Activated T-cell treated with anti-CD3 and anti-CD28 coated beads, Interleukin-2, amount 50 U/mL, for 4 hours (primary cell): Measurements from ENCODE around the gene CMKLR1. TPM values are rescaled to one million over a fixed set of nuclear protein-coding genes. Genes with fewer than 3 reads are reported as not detected.

Experiments
- ATAC-seq, 2 donors: fragments of 200-7000 bp; cut with Tn5 transposase; one replicate each; pipeline ENCODE4 v1.10.0; 2021
- DNase-seq: peaks from one replicate; pipeline ENCODE4 v3.0.0-alpha.2; 2020
- H3K27me3 Mint-ChIP-seq: one replicate; pipeline ENCODE4 v1.8.0; 2021; ENCODE audit warnings: low read depth, mixed read lengths
- H3K36me3 Mint-ChIP-seq: one replicate; pipeline ENCODE4 v1.8.0; 2022; ENCODE audit warnings: mixed read lengths; ENCODE audit not compliant: insufficient read depth
- H3K4me1 Mint-ChIP-seq: one replicate; pipeline ENCODE4 v1.8.0; 2021; ENCODE audit warnings: low read depth, mixed read lengths
- H3K4me3 Mint-ChIP-seq: one replicate; pipeline ENCODE4 v1.8.0; 2021; ENCODE audit warnings: mild to moderate bottlenecking, moderate library complexity, mixed read lengths
- H3K9me3 Mint-ChIP-seq: one replicate; pipeline ENCODE4 v1.8.0; 2021; ENCODE audit warnings: mixed read lengths
- total RNA-seq, 3 donors: library from RNA; stranded (reverse); gene quantifications; one replicate each; pipeline ENCODE4 v1.2.1, GENCODE V29; 2021

Gene CMKLR1
- total RNA-seq, 3 donors from 2014 or later: 0.08 to 0.11 TPM; not detected in 1

GRCh38 chr12:108369736-108370396, 30.8 kb upstream of the CMKLR1 start:
- H3K4me1 Mint-ChIP-seq: no peaks in the 10 kb centered on the region
- H3K4me3 Mint-ChIP-seq: no peak overlapping the region
- H3K36me3 Mint-ChIP-seq: no peaks in the 10 kb centered on the region
- H3K9me3 Mint-ChIP-seq: peaks cover 6% of the 10 kb centered on the region
- peaks cover 3% of the 10 kb centered on the region for H3K27me3 Mint-ChIP-seq
- no peak for DNase-seq
- ATAC-seq: no peak

GRCh38 chr12:108368089-108368488, 29.0 kb upstream of the CMKLR1 start:
- H3K4me3 Mint-ChIP-seq: no peak overlapping the region
- H3K36me3 Mint-ChIP-seq: no peaks in the 10 kb centered on the region
- ATAC-seq: no peak
- H3K27me3 Mint-ChIP-seq: peaks cover 3% of the 10 kb centered on the region
- H3K4me1 Mint-ChIP-seq: no peaks in the 10 kb centered on the region
- H3K9me3 Mint-ChIP-seq: no peaks in the 10 kb centered on the region
- DNase-seq: no peak

- no peaks in the 10 kb centered on the region for H3K36me3 Mint-ChIP-seq
- DNase-seq (no peak), ATAC-seq (no peak)
- no peaks in the 10 kb centered on the region for H3K9me3 Mint-ChIP-seq
- peaks cover 3% of the 10 kb centered on the region for H3K27me3 Mint-ChIP-seq
- H3K4me1 Mint-ChIP-seq: no peaks in the 10 kb centered on the region
- no peak overlapping the region for H3K4me3 Mint-ChIP-seq
These were observed 28.3 kb upstream of the CMKLR1 start for GRCh38 chr12:108367436-108367835.

- no peaks in the 10 kb centered on the region for H3K27me3 Mint-ChIP-seq
These were observed 26.2 kb upstream of the CMKLR1 start for GRCh38 chr12:108365324-108365723.

GRCh38 chr12:108364879-108365278, 25.8 kb upstream of the CMKLR1 start:
- H3K4me3 Mint-ChIP-seq: no peak overlapping the region
- DNase-seq (no peak), ATAC-seq (no peak)
- no peaks in the 10 kb centered on the region for H3K9me3 Mint-ChIP-seq
- no peaks in the 10 kb centered on the region for H3K27me3 Mint-ChIP-seq
- no peaks in the 10 kb centered on the region for H3K36me3 Mint-ChIP-seq
- H3K4me1 Mint-ChIP-seq: no peaks in the 10 kb centered on the region

More at GRCh38 chr12:108365324-108365723, 26.2 kb upstream of the CMKLR1 start:
- Mint-ChIP-seq H3K36me3 (no peaks in the 10 kb centered on the region), H3K4me3 (no peak overlapping the region), H3K4me1 (no peaks in the 10 kb centered on the region), H3K9me3 (no peaks in the 10 kb centered on the region)
- ATAC-seq (no peak), DNase-seq (no peak)

GRCh38 chr12:108363565-108363964, 24.5 kb upstream of the CMKLR1 start:
- no peak for ATAC-seq
- no peaks in the 10 kb centered on the region for H3K27me3 Mint-ChIP-seq
- H3K36me3 Mint-ChIP-seq: no peaks in the 10 kb centered on the region
- H3K4me1 Mint-ChIP-seq: no peaks in the 10 kb centered on the region
- H3K9me3 Mint-ChIP-seq: no peaks in the 10 kb centered on the region
- H3K4me3 Mint-ChIP-seq: no peak overlapping the region
- DNase-seq: no peak

GRCh38 chr12:108363165-108363564, 24.1 kb upstream of the CMKLR1 start:
- no peak for ATAC-seq
- H3K4me1 Mint-ChIP-seq: no peaks in the 10 kb centered on the region
- DNase-seq: no peak
- H3K9me3 Mint-ChIP-seq: no peaks in the 10 kb centered on the region
- H3K4me3 Mint-ChIP-seq: no peak overlapping the region
- no peaks in the 10 kb centered on the region for H3K36me3 Mint-ChIP-seq
- H3K27me3 Mint-ChIP-seq: no peaks in the 10 kb centered on the region

GRCh38 chr12:108361606-108362005, 22.5 kb upstream of the CMKLR1 start:
- Mint-ChIP-seq H3K4me3 (no peak overlapping the region), H3K9me3 (no peaks in the 10 kb centered on the region), H3K4me1 (no peaks in the 10 kb centered on the region), H3K27me3 (no peaks in the 10 kb centered on the region), H3K36me3 (no peaks in the 10 kb centered on the region)
- no peak for ATAC-seq
- DNase-seq: no peak

GRCh38 chr12:108360487-108360886, 21.4 kb upstream of the CMKLR1 start:
- no peak for DNase-seq
- Mint-ChIP-seq H3K9me3 (no peaks in the 10 kb centered on the region), H3K4me3 (no peak overlapping the region), H3K4me1 (no peaks in the 10 kb centered on the region), H3K36me3 (no peaks in the 10 kb centered on the region), H3K27me3 (no peaks in the 10 kb centered on the region)
- no peak for ATAC-seq

GRCh38 chr12:108360057-108360456, 20.9 kb upstream of the CMKLR1 start:
- Mint-ChIP-seq H3K4me3 (no peak overlapping the region), H3K36me3 (no peaks in the 10 kb centered on the region), H3K27me3 (no peaks in the 10 kb centered on the region), H3K9me3 (no peaks in the 10 kb centered on the region), H3K4me1 (no peaks in the 10 kb centered on the region)
- DNase-seq: no peak
- ATAC-seq: no peak

GRCh38 chr12:108358580-108358965, 19.5 kb upstream of the CMKLR1 start:
- no peak overlapping the region for H3K4me3 Mint-ChIP-seq
- ATAC-seq: no peak
- no peaks in the 10 kb centered on the region for H3K4me1 Mint-ChIP-seq
- peaks cover 5% of the 10 kb centered on the region for H3K9me3 Mint-ChIP-seq
- H3K36me3 Mint-ChIP-seq: no peaks in the 10 kb centered on the region
- H3K27me3 Mint-ChIP-seq: peaks cover 2% of the 10 kb centered on the region
- no peak for DNase-seq

GRCh38 chr12:108357834-108358579, 18.9 kb upstream of the CMKLR1 start:
- no peak for ATAC-seq
- H3K27me3 Mint-ChIP-seq: peaks cover 2% of the 10 kb centered on the region
- H3K36me3 Mint-ChIP-seq: no peaks in the 10 kb centered on the region
- H3K4me3 Mint-ChIP-seq: no peak overlapping the region
- H3K9me3 Mint-ChIP-seq: peaks cover 5% of the 10 kb centered on the region
- no peaks in the 10 kb centered on the region for H3K4me1 Mint-ChIP-seq
- no peak for DNase-seq

GRCh38 chr12:108356835-108357806, 18.0 kb upstream of the CMKLR1 start:
- no peak for DNase-seq
- H3K9me3 Mint-ChIP-seq: peaks cover 5% of the 10 kb centered on the region
- H3K36me3 Mint-ChIP-seq: no peaks in the 10 kb centered on the region
- H3K4me3 Mint-ChIP-seq: no peak overlapping the region
- ATAC-seq: no peak
- no peaks in the 10 kb centered on the region for H3K4me1 Mint-ChIP-seq
- peaks cover 2% of the 10 kb centered on the region for H3K27me3 Mint-ChIP-seq

- no peaks in the 10 kb centered on the region for H3K36me3 Mint-ChIP-seq
- no peaks in the 10 kb centered on the region for H3K4me1 Mint-ChIP-seq
- H3K9me3 Mint-ChIP-seq: peaks cover 5% of the 10 kb centered on the region
- H3K27me3 Mint-ChIP-seq: peaks cover 2% of the 10 kb centered on the region
- ATAC-seq (no peak), DNase-seq (no peak)
- no peak overlapping the region for H3K4me3 Mint-ChIP-seq
These were observed 16.0 kb upstream of the CMKLR1 start for GRCh38 chr12:108355069-108355468.
